ENCODE data around the gene SNED1.

The SNED1 gene

DNA sequence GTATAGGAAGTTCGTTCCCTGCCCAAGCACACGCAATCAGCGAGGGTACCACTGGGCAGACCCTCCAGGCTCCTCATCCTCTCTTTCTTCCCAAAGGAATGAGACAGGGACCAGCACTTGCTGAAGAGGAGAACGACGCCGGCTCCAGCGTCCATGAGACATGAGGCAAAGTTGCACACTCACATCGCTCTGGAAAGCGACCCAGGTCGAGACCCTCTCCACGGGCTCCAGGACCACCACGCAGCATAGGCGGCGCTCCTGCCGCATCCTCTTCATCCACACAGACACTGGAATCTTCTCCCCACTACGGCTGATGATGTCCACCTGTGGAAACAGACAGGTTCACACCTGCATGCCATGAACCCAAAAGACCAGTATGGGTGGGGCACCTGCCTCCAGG is 140.1 kb downstream of the SNED1 start:
- no peak for TF ChIP-seq JUND (IDR thresholded peaks at IDR 0.05; ENCODE audit: low read depth)
- in situ Hi-C loops (cut with HindIII; ENCODE audit: low pct_unique_long_range_greater_than_20kb, low sequenced_read_pairs), result no loop called here

GRCh38 chr2:241139531-241140444 is 141.4 kb downstream of the SNED1 start:
- DNase-seq (ENCODE audit: low read depth in 1 of 2, low spot score in 1 of 2), result no peak
- no peak for TF ChIP-seq JUND (IDR thresholded peaks at IDR 0.05; ENCODE audit: low read depth)
- in situ Hi-C loops (cut with HindIII; ENCODE audit: low pct_unique_long_range_greater_than_20kb, low sequenced_read_pairs), result no loop called here

More for the DNA sequence above, 140.1 kb downstream of the SNED1 start:
- no peak for DNase-seq (ENCODE audit: low read depth in 1 of 2, low spot score in 1 of 2)

DNA sequence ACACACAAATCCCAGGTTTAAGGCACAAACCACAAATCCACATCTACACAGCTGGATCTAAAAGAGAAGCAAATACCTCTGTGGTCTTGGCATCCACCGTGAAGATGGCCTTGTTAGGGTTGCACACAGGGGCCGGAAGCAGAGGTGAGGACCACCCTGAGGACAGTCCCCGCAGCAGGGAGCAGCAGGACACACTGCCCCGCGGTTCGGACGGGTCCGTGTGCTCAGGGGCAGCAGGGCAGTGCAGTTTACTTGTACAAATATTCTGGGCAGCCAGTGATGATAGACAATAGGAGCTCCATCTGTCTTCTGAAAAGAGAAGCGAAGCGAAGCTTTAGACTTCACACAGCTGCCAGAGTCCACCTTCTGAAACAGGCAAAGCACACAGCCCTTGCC is 142.0 kb downstream of the SNED1 start:
- in situ Hi-C loops (cut with HindIII; ENCODE audit: low pct_unique_long_range_greater_than_20kb, low sequenced_read_pairs), result no loop called here
- no peak for TF ChIP-seq JUND (IDR thresholded peaks at IDR 0.05; ENCODE audit: low read depth)
- DNase-seq (ENCODE audit: low read depth in 1 of 2, low spot score in 1 of 2), result no peak

DNA sequence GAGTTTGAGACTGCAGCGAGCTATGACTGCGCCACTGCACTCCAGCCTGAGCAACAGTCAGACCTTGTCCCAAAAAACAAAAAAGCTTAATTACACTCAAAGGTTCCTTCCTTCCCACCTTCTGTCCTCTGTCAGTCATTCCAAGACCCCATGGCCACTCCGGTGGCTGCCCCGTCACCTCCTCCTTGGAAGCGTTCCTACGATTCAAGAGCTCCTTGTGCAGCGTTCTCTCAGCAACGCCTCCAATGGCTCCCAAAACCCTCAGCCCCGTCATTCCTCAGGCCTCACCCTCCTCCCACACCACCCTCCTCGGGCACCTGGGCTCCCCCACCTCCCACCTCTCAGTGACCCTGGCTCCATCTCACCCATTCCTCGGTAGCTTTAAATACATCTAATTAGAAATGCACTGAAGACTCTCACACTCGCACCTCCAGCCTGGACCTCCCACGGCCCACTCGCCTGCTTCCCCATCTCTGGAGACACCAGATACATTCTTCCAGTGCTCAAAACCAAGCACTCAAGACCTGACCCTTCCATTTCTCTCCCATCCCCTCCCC is 142.9 kb downstream of the SNED1 start:
- DNase-seq (ENCODE audit: low read depth in 1 of 2, low spot score in 1 of 2), result no peak
- in situ Hi-C loops (cut with HindIII; ENCODE audit: low pct_unique_long_range_greater_than_20kb, low sequenced_read_pairs), result no loop called here
- no peak for TF ChIP-seq JUND (IDR thresholded peaks at IDR 0.05; ENCODE audit: low read depth)

DNA sequence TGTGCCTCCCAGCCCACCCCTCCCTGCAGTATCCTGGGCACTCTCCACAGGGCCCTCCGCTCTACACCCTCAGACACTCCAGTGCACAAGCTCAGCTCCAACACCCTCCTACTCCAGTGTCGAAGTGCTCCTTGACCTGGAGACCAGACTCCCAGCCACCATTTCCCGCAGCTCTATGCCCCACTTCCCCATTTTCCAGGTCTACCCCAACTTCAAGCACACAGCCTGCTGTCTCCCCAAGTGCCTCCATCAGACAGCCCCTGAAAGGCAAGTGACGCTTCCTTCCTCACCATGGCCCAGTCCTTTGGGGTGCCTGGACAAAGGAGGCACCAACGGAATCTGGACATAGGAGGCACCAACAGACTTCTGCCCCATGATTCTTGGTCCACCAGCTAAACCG is 143.6 kb downstream of the SNED1 start:
- no peak for TF ChIP-seq JUND (IDR thresholded peaks at IDR 0.05; ENCODE audit: low read depth)
- in situ Hi-C loops (cut with HindIII; ENCODE audit: low pct_unique_long_range_greater_than_20kb, low sequenced_read_pairs), result no loop called here
- no peak for DNase-seq (ENCODE audit: low read depth in 1 of 2, low spot score in 1 of 2)

GRCh38 chr2:241142593-241142992 is 144.2 kb downstream of the SNED1 start:
- no peak for TF ChIP-seq JUND (IDR thresholded peaks at IDR 0.05; ENCODE audit: low read depth)
- DNase-seq (ENCODE audit: low read depth in 1 of 2, low spot score in 1 of 2), result no peak
- in situ Hi-C loops (cut with HindIII; ENCODE audit: low pct_unique_long_range_greater_than_20kb, low sequenced_read_pairs), result no loop called here
